GM18498 (cell line): ENCODE results near the gene JAZF1.
"Not testable (repeated sequence)": the region's sequence is repeated elsewhere in the genome, so short reads cannot be mapped to it uniquely, and the experiment has no call there.

Experiments used
- ATAC-seq: cut with Tn5 transposase; IDR thresholded peaks from one replicate; pipeline ENCODE4 v1.9.1; 2021; ENCODE audit warnings: mild to moderate bottlenecking, moderate library complexity; ENCODE audit not compliant: unreplicated experiment

JAZF1 gene

GRCh38 chr7:28017372-28017771, 163.2 kb downstream of the JAZF1 start:
- ATAC-seq = no peak

- ATAC-seq = no peak
Measured at GRCh38 chr7:28016297-28016696, 164.3 kb downstream of the JAZF1 start.

GRCh38 chr7:28015169-28015568, 165.4 kb downstream of the JAZF1 start:
- no peak for ATAC-seq

GRCh38 chr7:28014340-28014739, 166.3 kb downstream of the JAZF1 start:
- not testable (repeated sequence) for ATAC-seq

- no peak for ATAC-seq
Measured at GRCh38 chr7:28013441-28013840, 167.2 kb downstream of the JAZF1 start.

GRCh38 chr7:28013019-28013418, 167.6 kb downstream of the JAZF1 start:
- no peak for ATAC-seq

GRCh38 chr7:28008911-28009310, 171.7 kb downstream of the JAZF1 start:
- ATAC-seq = no peak

- no peak for ATAC-seq
Measured at GRCh38 chr7:28008171-28008570, 172.4 kb downstream of the JAZF1 start.

GRCh38 chr7:28006491-28006890, 174.1 kb downstream of the JAZF1 start:
- no peak for ATAC-seq

GRCh38 chr7:28005847-28006231, 174.8 kb downstream of the JAZF1 start:
- no peak for ATAC-seq

GRCh38 chr7:28005075-28005846, 175.3 kb downstream of the JAZF1 start:
- no peak for ATAC-seq

GRCh38 chr7:28003408-28003807, 177.2 kb downstream of the JAZF1 start:
- no peak for ATAC-seq

- ATAC-seq = no peak
Measured at GRCh38 chr7:28002638-28003037, 178.0 kb downstream of the JAZF1 start.

- no peak for ATAC-seq
Measured at GRCh38 chr7:28001896-28002295, 178.7 kb downstream of the JAZF1 start.

- no peak for ATAC-seq
Measured at GRCh38 chr7:27999829-28000228, 180.8 kb downstream of the JAZF1 start.

GRCh38 chr7:27998382-27998781, 182.2 kb downstream of the JAZF1 start:
- ATAC-seq = no peak

GRCh38 chr7:27997188-27997707, 183.3 kb downstream of the JAZF1 start:
- ATAC-seq = no peak

GRCh38 chr7:27996141-27996540, 184.5 kb downstream of the JAZF1 start:
- ATAC-seq = no peak

- ATAC-seq = no peak
Measured at GRCh38 chr7:27995228-27995627, 185.4 kb downstream of the JAZF1 start.

GRCh38 chr7:27994639-27995038, 186.0 kb downstream of the JAZF1 start:
- ATAC-seq = no peak

- no peak for ATAC-seq
Measured at GRCh38 chr7:27992755-27993493, 187.7 kb downstream of the JAZF1 start.

- ATAC-seq = no peak
Measured at GRCh38 chr7:27992097-27992496, 188.5 kb downstream of the JAZF1 start.
